Measurements from ENCODE around the gene RTBDN.

DNA sequence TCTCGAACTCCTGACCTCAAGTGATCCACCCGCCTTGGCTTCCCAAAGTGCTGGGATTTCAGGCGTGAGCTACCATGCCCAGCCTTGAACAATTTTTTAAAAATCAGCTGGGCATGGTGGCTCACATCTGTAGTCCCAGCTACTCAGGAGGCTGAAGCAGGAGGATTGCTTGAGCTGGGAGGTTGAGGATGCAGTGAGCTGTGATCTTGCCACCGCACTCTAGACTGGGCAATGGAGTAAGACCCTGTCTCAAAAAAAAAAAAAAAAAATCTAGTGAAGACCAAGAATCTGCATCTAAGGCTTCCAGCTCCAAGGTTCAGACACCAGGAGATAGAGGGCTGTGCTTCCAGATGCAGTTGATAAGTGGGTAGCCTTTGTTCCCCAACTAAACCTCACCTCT is 29.8 kb upstream of the RTBDN start:
- TF ChIP-seq HDGF (IDR thresholded peaks at IDR 0.05; ENCODE audit: borderline replicate concordance) (no peak), ELF4 (IDR thresholded peaks at IDR 0.05) (no peak), SUZ12 (IDR thresholded peaks at IDR 0.05) (no peak), FOXA1 (IDR thresholded peaks at IDR 0.05) (no peak), SP1 (IDR thresholded peaks at IDR 0.05) (no peak), L3MBTL2 (conservative IDR thresholded peaks at IDR 0.05) (no peak), TARDBP (IDR thresholded peaks at IDR 0.05) (no peak), CTBP1 (IDR thresholded peaks at IDR 0.05; ENCODE audit: borderline replicate concordance) (no peak), NFRKB (IDR thresholded peaks at IDR 0.05) (no peak), FOXK2 (IDR thresholded peaks at IDR 0.05) (no peak)
